Head of caudate nucleus (tissue), 42 donors: ENCODE results near the gene DUSP22.

Experiments used
- DNase-seq, 42 donors: peaks; one replicate each; pipeline versions ENCODE4 v3.0.0 to v3.0.0-alpha.2; 2020 to 2021; ENCODE audit warnings: mixed read lengths in 7 of 42
- intact Hi-C: fragments of 100-400 bp; cut with DNase I; formaldehyde crosslinking; loops from one replicate; pipeline ENCODE4 v1.15.0; 2022

Gene DUSP22

GRCh38 chr6:305371-306206 lies 13.3 kb downstream of the DUSP22 start:
- intact Hi-C loops, result no loop called here
- no peak for DNase-seq

DNA sequence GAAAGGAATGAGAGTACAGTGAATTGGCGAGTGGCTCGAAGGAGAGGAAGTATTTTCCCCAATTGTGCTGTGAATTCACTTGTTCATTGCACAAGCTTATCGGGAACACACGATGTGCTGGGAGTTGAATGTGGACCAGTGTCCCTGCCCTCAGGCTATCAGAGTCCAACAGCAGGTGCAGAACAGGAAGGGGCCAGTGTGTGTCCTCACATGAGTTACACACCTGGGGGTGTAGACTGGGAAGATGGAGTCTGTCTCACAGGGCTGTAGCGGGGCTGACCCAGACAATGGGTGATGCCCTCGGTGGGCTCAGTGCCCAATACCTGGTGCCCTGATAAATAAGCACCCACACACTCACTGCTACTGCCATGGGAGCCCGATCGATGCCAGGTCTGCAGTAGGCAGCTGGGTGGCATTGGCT lies 14.4 kb downstream of the DUSP22 start:
- intact Hi-C loops, result no loop called here
- DNase-seq, result no peak

DNA sequence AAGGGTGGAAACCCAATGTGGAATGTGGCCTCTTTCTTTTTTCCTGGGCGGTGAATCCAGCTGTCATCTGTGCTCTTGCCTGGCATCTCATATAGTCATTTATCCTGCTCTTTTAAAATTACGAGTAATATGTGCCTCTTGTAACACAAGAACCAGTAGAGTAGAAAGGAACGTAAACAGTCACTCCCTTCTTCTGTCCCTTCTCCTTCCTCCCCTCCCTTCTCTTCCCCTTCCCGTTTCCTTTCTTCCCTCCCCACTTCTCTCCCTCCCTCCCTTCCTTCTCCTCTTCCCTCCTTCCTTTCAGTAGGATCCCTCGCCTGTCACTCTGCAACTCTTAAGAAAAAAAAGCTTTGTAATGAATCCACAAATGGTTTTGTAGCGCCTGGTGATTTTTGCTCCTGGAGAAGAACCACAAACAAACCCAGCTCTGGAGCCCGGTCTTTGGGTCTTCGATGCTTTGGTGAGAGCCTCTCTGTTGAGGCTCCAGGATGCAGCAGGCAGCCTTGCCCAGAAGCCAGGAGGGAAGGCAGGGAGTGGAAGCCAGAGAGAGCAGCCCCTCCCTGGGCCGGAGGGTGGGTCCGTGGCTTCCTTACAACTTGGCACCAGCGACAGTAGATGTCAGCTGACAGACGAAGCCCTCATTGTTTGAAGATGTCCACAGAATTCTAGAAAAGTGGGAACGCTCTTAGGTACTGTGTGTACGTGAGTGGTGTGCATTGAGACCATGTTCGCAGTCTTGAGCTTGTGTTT lies 15.0 kb downstream of the DUSP22 start:
- intact Hi-C loops, result no loop called here
- peak in 8 of 42 donors; percentile 32 to 66 (median 48) for DNase-seq

DNA sequence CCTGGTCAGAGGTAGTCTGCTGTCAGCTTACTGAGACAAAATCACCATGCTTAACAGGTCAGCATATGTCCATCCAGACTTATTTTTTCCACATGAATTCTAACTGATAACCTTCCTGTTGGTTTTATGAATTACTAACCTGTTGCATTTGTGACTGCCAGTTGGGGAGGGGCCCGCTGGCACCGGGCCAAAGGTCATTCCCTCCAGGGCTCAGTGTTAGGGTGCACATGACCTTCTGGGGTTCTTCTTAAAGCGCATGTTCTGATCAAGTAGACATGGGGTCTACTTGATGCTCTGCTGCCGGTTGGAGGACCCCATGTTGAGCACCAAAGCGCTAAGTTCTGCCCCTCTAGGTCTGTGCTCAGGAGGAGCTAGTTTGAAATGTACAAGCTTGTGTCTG lies 15.6 kb downstream of the DUSP22 start:
- intact Hi-C loops, result no loop called here
- no peak for DNase-seq

GRCh38 chr6:308307-308706 lies 16.0 kb downstream of the DUSP22 start:
- DNase-seq, result no peak
- intact Hi-C loops, result no loop called here

GRCh38 chr6:308768-309167 lies 16.5 kb downstream of the DUSP22 start:
- DNase-seq, result no peak
- intact Hi-C loops, result no loop called here

- intact Hi-C loops, result no loop called here
These were observed 17.7 kb downstream of the DUSP22 start for GRCh38 chr6:309947-310346.

GRCh38 chr6:310671-311070 lies 18.4 kb downstream of the DUSP22 start:
- DNase-seq, result no peak
- intact Hi-C loops, result no loop called here

More at GRCh38 chr6:309947-310346, 17.7 kb downstream of the DUSP22 start:
- DNase-seq, result no peak

GRCh38 chr6:311679-312220 lies 19.5 kb downstream of the DUSP22 start:
- peak in 19 of 42 donors; percentile 27 to 75 (median 54) for DNase-seq
- intact Hi-C loops, result no loop called here

GRCh38 chr6:313087-313486 lies 20.8 kb downstream of the DUSP22 start:
- no peak for DNase-seq
- intact Hi-C loops, result no loop called here

DNA sequence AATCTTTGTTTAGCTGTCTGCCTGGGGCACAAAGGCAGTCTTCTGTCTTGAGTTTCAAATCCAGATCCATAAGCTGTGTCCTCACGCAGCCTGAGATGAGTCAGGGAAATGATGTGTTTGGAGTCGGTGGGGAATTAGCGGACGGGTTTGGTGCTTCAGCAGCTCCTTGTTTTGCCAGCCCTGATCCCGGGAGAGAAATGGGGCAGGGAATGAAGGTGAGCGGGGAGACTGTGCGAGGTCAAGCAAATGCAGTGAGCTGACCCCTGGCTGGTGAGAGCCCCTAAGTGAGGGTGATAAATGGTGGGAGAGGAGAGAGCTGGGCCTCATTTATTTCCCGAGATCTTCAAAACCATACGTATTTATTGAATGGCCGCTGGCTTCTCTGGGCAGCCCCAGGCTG lies 21.6 kb downstream of the DUSP22 start:
- intact Hi-C loops, result no loop called here
- peak in 2 of 42 donors; percentile 4 to 6 for DNase-seq

GRCh38 chr6:314377-314776 lies 22.1 kb downstream of the DUSP22 start:
- intact Hi-C loops, result no loop called here
- DNase-seq, result no peak

- intact Hi-C loops, result no loop called here
- DNase-seq, result peak in 1 of 42 donors; percentile 5
These were observed 22.9 kb downstream of the DUSP22 start for GRCh38 chr6:315226-315625.

DNA sequence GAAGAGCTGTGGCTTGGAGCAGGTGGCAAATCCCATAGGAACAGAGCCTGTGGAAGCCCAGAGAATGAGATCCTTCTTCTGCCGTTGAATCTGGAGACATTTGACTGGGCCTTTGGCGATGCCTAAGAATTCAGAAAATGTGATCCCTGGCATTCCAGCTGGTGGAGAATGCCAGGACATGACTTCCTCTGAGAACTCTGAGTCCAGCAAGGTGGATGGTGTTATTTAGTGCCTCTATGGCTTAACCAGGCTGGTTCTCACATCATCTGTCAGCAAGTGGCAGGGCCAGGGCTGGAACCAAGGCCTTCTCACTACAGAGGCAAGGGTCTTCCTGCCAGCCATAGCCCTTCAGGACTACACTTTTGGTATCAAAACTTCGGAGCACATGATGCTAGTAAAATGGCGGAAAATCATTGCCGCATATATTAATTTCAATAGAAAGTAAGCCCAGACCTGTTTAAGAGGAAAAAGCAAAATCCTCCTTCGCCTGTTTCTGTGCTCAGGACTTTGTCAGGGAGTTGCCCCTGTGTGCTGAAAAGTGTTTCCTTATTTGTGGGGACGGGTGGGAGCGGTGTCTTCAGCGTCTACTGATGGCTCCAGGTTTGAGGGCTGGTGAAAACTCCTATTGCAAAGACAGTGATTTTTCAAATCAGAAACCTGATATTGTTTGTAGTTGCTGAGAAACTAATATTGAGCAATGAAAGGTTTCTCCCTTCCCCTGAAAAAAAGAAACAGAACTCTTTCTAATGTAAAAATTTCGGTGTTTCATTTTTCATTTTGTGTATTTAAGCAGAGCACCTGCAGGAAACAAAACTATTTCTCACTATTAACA lies 23.9 kb downstream of the DUSP22 start:
- DNase-seq, result peak in 1 of 42 donors; percentile 13
- intact Hi-C loops, result no loop called here

DNA sequence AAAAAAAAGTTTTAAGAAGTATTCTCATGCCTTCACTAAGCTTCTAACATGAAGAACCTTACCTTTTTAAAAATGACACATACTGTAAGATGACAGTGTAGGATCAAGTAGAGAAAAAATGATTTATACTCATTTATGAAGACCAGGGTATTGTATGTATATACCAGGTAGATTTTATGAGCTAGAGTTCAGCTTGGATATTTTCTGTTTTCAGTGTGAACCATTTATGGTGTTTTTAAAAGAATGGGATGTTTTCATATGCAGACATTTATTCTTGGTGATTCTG lies 24.4 kb downstream of the DUSP22 start:
- DNase-seq, result no peak
- intact Hi-C loops, result no loop called here

- peak in 1 of 42 donors; percentile 13 for DNase-seq
- intact Hi-C loops, result no loop called here
These were observed 24.8 kb downstream of the DUSP22 start for GRCh38 chr6:317060-317447.

- DNase-seq, result peak in 1 of 42 donors; percentile 15
- intact Hi-C loops, result no loop called here
These were observed 25.3 kb downstream of the DUSP22 start for GRCh38 chr6:317448-318144.

GRCh38 chr6:318243-318890 lies 26.1 kb downstream of the DUSP22 start:
- peak in 1 of 42 donors; percentile 13 for DNase-seq
- intact Hi-C loops, result no loop called here
